RWPE2 (cell line): Measurements from ENCODE around the gene THY1.

ENCODE experiments used
- ATAC-seq: fragments of 200-7000 bp; cut with Tn5 transposase; 3 replicates; pipeline ENCODE4 v1.9.1; 2021; ENCODE audit warnings: low read depth
- DNase-seq: peaks from one replicate; pipeline ENCODE4 v3.0.0-alpha.2; 2020; ENCODE audit warnings: low spot score
- H3K27ac ChIP-seq: fragments of 450-650 bp; 2 replicates; pipeline ENCODE4 v1.5.1; 2017; ENCODE audit warnings: mild to moderate bottlenecking; ENCODE audit not compliant: poor library complexity, severe bottlenecking
- H3K27me3 ChIP-seq: fragments of 250-450 bp; sonication (Bioruptor Pico); 2 replicates; pipeline ENCODE4 v1.5.1; 2021; ENCODE audit warnings: mild to moderate bottlenecking, moderate library complexity; ENCODE audit not compliant: insufficient read depth, poor library complexity, severe bottlenecking
- H3K36me3 ChIP-seq: fragments of 250-450 bp; sonication (Bioruptor Pico); 2 replicates; pipeline ENCODE4 v1.5.1; 2020; ENCODE audit warnings: low read depth, mild to moderate bottlenecking, moderate library complexity
- H3K4me1 ChIP-seq: fragments of 250-450 bp; sonication (Bioruptor Pico); 2 replicates; pipeline ENCODE4 v1.5.1; 2021; ENCODE audit warnings: mild to moderate bottlenecking, moderate library complexity; ENCODE audit not compliant: insufficient read depth, poor library complexity, severe bottlenecking
- H3K4me3 ChIP-seq: fragments of 250-450 bp; sonication (Bioruptor Pico); 2 replicates; pipeline ENCODE4 v1.5.1; 2021; ENCODE audit warnings: mild to moderate bottlenecking, moderate library complexity; ENCODE audit not compliant: severe bottlenecking
- H3K9me3 ChIP-seq: fragments of 250-450 bp; sonication (Bioruptor Pico); 2 replicates; pipeline ENCODE4 v1.5.1; 2021; ENCODE audit warnings: mild to moderate bottlenecking, moderate library complexity; ENCODE audit not compliant: severe bottlenecking
- TF ChIP-seq, protein P1 (sequence below): fragments of 450-650 bp; IDR thresholded peaks from one replicate; pipeline ENCODE4 v1.5.1; 2017; ENCODE audit warnings: mild to moderate bottlenecking, moderate library complexity; ENCODE audit not compliant: poor library complexity, severe bottlenecking

THY1 gene

GRCh38 chr11:119404872-119405271, 18.1 kb downstream of the THY1 start:
- ATAC-seq (no peak), DNase-seq (no peak)
- H3K9me3 ChIP-seq: peaks cover 3% of the 10 kb centered on the region
- TF ChIP-seq, protein P1, sequence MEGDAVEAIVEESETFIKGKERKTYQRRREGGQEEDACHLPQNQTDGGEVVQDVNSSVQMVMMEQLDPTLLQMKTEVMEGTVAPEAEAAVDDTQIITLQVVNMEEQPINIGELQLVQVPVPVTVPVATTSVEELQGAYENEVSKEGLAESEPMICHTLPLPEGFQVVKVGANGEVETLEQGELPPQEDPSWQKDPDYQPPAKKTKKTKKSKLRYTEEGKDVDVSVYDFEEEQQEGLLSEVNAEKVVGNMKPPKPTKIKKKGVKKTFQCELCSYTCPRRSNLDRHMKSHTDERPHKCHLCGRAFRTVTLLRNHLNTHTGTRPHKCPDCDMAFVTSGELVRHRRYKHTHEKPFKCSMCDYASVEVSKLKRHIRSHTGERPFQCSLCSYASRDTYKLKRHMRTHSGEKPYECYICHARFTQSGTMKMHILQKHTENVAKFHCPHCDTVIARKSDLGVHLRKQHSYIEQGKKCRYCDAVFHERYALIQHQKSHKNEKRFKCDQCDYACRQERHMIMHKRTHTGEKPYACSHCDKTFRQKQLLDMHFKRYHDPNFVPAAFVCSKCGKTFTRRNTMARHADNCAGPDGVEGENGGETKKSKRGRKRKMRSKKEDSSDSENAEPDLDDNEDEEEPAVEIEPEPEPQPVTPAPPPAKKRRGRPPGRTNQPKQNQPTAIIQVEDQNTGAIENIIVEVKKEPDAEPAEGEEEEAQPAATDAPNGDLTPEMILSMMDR: no peak
- H3K36me3 ChIP-seq: no peaks in the 10 kb centered on the region
- H3K27ac ChIP-seq: no peak overlapping the region
- H3K4me3 ChIP-seq: no peak overlapping the region
- no peaks in the 10 kb centered on the region for H3K4me1 ChIP-seq
- H3K27me3 ChIP-seq: no peaks in the 10 kb centered on the region

DNA sequence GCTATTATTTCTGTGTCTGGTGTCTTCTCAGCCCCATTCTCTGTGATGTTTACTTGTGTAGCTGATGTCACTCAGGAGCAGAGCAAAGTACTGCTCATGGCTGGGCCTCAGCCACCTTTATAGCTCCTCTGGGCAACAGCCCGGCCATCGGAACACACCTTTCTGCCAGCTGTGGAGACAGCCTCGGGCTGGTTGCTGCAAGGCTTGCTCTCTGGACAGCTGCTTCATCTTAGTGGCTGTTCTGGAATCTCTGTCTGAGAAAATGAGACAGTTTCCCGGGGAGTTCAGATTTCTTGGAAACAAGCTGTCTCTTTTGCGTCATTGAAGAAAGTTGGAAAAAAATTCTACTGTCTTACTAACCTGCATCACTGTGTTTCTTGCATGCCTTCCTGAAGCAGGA, 20.0 kb downstream of the THY1 start:
- no peaks in the 10 kb centered on the region for H3K27me3 ChIP-seq
- DNase-seq: no peak
- H3K27ac ChIP-seq: no peak overlapping the region
- H3K9me3 ChIP-seq: peaks cover 3% of the 10 kb centered on the region
- no peaks in the 10 kb centered on the region for H3K4me1 ChIP-seq
- no peaks in the 10 kb centered on the region for H3K36me3 ChIP-seq
- TF ChIP-seq, protein P1: no peak
- no peak for ATAC-seq
- no peak overlapping the region for H3K4me3 ChIP-seq

DNA sequence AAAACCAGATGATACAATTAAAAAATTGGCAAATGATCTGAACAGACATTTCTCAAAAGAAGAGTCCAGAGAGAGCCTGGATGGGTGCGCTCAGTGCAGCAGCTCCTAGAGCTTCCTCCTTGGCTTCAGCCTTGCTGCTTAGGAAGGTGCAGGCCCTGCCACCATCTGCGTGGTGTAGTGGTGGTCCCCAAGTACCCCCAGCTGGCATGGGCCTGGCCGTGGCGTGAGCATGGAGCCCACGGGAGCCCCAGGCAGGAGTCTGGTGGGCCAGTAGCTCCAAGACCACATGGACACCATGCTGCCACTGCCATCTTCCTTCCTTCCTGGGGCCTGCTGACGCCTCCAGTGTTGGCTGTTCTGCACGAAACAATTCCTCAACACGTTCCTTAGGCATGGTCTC, 20.5 kb downstream of the THY1 start:
- Histone ChIP-seq H3K4me1 (no peaks in the 10 kb centered on the region), H3K4me3 (no peak overlapping the region), H3K27me3 (no peaks in the 10 kb centered on the region), H3K27ac (no peak overlapping the region), H3K9me3 (peaks cover 5% of the 10 kb centered on the region), H3K36me3 (no peaks in the 10 kb centered on the region)
- no peak for ATAC-seq
- TF ChIP-seq, protein P1: no peak
- no peak for DNase-seq

DNA sequence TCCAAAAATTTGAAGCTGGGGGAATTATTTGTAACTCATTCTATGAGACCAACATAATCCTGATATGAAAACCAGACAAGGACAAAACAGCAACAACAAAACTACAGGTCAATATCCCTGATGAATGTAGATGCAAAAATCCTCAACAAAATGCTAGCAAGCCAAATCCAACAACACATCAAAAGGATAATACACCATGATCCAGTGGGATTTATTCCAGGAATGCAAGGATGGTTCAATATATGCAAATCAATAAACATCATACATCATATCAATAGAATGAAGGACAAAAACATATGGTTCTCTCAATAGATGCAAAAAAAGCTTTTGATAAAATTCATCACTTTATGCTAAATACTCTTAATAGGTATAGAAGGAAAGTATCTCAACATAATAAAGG, 22.1 kb downstream of the THY1 start:
- H3K4me1 ChIP-seq: no peaks in the 10 kb centered on the region
- no peaks in the 10 kb centered on the region for H3K27me3 ChIP-seq
- ATAC-seq: no peak
- no peaks in the 10 kb centered on the region for H3K36me3 ChIP-seq
- peaks cover 5% of the 10 kb centered on the region for H3K9me3 ChIP-seq
- no peak for DNase-seq
- no peak overlapping the region for H3K4me3 ChIP-seq
- H3K27ac ChIP-seq: no peak overlapping the region
- TF ChIP-seq, protein P1: no peak

- no peaks in the 10 kb centered on the region for H3K27me3 ChIP-seq
- H3K4me3 ChIP-seq: no peak overlapping the region
- ATAC-seq: no peak
- no peaks in the 10 kb centered on the region for H3K4me1 ChIP-seq
- TF ChIP-seq, protein P1: no peak
- no peak for DNase-seq
- H3K27ac ChIP-seq: no peak overlapping the region
- H3K9me3 ChIP-seq: peaks cover 5% of the 10 kb centered on the region
- H3K36me3 ChIP-seq: no peaks in the 10 kb centered on the region
Measured at GRCh38 chr11:119397740-119398139, 25.2 kb downstream of the THY1 start.
